T47D (cell line): ENCODE measurements around the gene CCDC47.
"Not testable (repeated sequence)": the region's sequence is repeated elsewhere in the genome, so short reads cannot be mapped to it uniquely, and the experiment has no call there.

Source experiments
- DNase-seq, 2 experiments: peaks; one replicate each; pipeline versions ENCODE4 v3.0.0 to v3.0.0-alpha.2; 2011 to 2012; ENCODE audit warnings: low read depth in 1 of 2, low spot score in 1 of 2
- JUND ChIP-seq: IDR thresholded peaks from 2 replicates; pipeline ENCODE4 v1.6.1; 2012; ENCODE audit warnings: low read depth
- in situ Hi-C: cut with HindIII; loops from 2 replicates; pipeline ENCODE4 v1.10.0; 2016; ENCODE audit warnings: low sequenced_read_pairs, low pct_unique_long_range_greater_than_20kb

The CCDC47 gene

DNA sequence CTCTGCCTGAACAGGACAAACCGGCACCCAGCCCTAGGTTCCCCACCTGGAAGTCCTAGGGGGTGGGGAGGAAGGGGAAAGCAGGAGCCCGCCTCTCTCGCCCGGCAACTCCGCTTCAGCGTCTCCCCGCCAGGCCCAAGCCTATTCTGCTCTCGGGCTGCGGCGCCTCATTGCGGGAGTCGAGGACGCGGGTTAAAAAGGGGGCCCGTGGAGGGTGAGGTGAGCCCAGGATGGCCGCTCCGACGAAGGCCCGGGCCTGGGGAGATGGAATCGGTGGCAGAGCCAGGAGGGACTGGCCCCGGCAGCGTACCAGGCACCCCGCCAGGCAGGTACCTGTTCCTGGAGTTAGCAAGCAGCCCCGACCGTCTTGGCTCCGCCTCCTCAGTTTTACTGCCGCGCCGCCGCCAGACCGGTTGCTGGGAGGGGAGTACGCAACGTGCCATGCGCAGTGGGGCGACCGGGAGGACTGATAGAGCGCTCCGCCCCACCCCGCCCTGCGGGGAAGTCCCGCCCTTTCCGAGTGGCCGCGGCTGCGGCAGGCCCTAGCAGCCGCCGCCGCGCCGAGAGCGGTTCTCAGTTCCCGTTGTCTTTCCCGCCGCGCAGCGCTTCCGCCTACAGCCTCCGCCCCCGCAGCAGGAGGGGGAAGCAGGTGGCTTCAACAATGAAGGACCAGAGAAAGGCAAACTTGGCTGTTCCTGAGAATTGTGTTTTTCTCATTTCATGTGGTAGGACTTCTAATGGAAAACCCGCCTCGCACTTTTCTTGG, 31.8 kb downstream of the CCDC47 start, which contains the start of gene STRADA:
STRADA (minus strand) TSS at position 392 of the 766 bp plus-strand sequence. CDS start 13,430 bp downstream, outside the sequence.
- TF ChIP-seq JUND, result no peak
- DNase-seq, result peak; percentile 91 to 100
- in situ Hi-C loops, result no loop called here

DNA sequence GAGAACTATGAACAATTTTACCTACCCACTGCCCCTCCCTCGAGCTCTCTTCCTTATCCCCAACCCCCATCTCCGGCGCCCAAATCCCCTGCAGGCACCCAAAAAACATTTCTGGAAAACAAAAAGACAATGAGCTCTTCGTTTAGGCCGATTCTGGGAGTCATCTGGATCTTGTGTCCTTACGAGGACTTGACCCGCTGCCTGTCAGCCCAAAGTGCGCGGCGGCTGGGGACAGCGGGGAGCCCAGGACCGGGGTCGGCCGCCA, 32.3 kb downstream of the CCDC47 start:
- TF ChIP-seq JUND, result no peak
- peak in 1 of 2 experiments; percentile 23 for DNase-seq
- in situ Hi-C loops, result no loop called here

DNA sequence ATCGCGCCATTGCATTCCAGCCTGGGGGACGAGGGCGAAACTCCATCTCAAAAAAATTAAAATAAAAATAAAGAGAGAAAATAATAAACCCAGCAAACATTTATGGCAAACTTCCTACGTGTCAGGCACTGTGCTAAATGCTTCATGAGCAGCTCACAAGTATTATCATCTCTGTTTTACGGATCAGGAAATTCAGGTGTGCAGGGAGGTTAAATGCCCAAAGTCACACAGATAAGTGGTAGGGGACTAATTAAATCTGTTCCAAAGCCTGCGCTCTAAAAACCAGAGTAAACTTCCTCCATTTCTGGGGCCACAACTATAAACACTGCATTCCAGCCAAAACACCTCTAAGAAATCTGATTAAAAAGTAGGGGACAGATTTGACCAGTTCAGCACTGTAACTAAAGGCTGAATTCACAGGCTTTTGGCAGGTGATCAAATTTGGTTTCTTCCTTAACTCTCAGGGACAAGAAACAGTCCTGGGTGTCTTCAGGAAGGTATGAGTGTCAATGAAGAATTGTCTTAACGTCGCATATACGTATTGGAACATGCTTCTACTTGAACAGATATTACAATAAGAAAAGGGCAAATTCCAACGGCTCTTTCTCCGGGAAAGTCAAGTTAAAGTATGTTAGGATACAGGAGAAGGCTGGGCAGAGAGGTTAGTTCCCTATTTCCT, 32.8 kb downstream of the CCDC47 start:
- DNase-seq, result peak; percentile 21 to 53

DNA sequence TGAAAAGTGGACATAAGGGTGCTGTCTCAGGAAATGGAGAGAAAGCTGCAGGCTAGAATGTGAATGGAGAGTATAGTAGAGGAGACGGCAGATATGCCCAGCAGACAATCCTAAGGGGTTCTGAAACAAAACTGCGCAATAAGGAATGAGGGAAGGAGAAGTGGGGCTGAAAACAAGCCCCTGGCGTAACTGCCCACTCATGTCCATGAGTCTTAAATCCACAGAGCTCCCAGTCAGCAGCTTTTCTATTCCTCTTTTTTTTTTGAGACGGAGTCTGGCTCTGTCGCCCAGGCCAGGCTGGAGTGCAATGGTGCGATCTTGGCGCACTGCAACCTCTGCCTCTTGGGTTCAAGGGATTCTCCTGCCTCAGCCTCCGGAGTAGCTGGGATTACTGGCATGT, 37.7 kb downstream of the CCDC47 start:
- TF ChIP-seq JUND, result no peak
- in situ Hi-C loops, result no loop called here
- no peak for DNase-seq

More for the DNA sequence above, 32.8 kb downstream of the CCDC47 start:
- no peak for TF ChIP-seq JUND
- in situ Hi-C loops, result no loop called here

DNA sequence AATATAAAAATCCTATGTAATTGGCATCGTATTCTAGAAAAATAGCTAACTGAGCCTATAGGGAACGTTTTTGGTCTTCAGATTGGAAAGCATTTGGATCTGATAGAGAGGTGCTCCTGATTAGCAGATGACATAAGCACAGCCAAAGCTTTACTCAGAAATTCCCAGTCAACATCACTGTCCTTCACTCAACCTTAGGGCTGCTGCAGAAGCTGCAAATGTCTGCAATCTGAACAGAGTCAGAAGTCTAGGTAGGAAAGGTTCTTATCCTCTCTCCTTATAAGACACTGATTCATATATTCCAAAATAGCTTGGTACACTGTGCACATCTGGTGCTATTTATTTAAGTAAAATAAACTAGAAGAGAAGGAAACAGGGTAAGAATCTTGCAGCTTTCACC, 51.0 kb downstream of the CCDC47 start:
- no peak for DNase-seq
- in situ Hi-C loops, result no loop called here
- no peak for TF ChIP-seq JUND

DNA sequence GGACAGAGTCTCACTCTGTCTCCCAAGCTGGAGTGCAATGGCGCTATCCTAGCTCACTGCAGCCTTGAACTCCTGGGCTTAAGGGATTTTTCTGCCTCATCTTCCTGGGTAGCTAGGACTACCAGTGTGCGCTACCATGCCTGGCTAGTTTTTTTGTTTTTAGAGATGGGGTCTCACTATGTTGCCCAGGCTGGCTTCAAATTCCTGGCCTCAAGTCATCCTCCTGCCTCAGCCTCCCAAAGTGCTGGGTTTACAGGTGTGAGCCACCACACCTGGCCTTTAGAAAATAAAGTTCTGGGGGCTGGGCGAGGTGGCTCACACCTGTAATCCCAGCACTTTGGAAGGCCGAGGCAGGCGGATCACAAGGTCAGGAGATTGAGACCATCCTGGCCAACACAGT, 53.2 kb downstream of the CCDC47 start:
- DNase-seq, in situ Hi-C loops: not testable (repeated sequence)

DNA sequence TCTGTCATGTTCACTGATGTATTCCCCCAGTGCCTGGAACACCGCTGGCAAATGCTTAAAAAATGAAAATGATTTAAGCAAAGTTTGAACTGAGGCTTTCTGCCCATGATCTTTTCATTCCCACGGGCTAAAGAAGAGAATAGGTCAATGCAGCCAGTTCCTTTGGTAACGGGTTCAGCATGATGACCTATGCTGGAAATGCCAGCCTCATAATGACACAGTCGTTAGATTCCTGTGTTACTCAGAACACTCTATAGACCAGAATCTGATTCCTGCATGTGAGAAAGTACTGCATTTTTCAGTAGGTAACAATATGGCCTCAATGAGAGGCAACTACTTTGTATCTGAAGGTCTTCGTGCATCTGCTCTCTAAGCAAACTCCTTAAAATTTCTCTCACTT, 54.4 kb downstream of the CCDC47 start:
- in situ Hi-C loops, result no loop called here
- DNase-seq, result no peak
- no peak for TF ChIP-seq JUND

DNA sequence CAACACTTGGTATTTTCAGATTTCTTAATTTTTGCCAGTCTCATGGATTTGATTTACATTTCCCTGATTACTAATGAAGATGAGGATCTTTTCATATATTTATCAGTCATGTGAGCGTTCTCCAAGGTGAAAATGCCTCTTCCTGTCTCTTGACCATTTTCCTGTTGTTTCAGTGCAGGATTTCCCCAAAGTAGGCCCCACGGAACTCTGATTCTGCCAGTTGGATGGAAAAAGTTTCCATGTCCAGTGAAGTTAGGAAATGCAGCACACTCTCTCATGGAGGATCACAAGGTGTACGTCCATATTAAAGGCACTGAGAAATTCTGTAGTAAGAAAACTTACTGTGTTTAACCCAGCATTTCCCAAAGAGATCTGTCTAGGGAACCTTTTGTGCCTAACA, 57.0 kb downstream of the CCDC47 start:
- no peak for TF ChIP-seq JUND
- DNase-seq, result no peak
- in situ Hi-C loops, result no loop called here

DNA sequence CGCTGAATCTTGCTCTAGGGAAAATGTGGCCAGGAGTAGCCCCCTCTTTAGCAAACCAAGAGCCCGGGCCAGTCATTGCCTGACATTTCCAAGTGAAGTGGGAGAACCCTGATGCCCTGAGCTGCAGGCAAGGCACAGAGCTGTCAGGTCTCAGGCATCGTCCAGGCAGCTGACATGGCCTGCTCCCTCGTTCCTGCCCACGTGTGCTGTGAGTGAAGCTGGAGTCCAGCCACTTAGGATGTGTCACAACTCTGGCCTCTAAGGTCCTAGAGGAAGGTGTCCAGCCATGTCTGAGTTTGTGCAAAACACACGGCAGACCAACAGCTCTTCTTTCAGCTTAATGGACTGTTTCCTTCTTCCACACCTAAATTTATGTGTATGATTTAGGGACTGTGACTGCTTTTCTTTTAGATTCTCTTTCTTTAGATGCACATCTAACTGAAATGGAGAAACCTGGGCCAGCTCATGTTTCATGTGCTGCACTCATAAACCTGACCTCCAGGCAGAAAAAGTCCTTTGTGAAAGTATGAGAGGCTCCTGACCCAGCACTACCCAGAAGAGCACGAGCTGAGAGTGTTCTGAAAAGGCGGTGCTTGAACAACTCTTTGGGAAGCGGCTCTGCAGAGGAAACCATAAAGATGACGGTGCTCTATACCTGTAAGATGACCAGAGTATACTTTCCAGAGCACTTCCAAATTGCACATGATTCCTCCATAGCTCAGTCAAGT, 58.7 kb downstream of the CCDC47 start:
- TF ChIP-seq JUND, result no peak
- in situ Hi-C loops, result no loop called here
- DNase-seq, result no peak

DNA sequence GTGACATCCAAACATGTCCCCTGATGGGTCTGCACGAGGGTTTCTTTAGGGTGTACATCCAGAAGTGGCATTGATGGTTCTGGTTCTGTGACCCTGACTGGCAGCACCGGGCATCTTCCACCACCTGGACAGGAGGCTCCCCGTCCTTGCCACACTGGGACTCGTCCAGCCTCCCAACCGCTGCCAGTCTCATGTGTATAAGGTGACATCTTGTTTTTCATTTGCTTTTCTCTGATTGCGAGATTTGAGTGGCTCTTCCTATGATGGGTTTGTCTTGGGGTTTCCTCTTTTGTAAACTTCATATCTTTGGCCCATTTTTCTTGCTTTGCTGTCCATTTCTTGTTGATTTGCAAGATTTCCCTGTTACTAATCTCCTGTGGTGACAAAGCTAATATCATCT, 64.3 kb downstream of the CCDC47 start:
- no peak for DNase-seq
- in situ Hi-C loops, result no loop called here
- TF ChIP-seq JUND, result no peak

DNA sequence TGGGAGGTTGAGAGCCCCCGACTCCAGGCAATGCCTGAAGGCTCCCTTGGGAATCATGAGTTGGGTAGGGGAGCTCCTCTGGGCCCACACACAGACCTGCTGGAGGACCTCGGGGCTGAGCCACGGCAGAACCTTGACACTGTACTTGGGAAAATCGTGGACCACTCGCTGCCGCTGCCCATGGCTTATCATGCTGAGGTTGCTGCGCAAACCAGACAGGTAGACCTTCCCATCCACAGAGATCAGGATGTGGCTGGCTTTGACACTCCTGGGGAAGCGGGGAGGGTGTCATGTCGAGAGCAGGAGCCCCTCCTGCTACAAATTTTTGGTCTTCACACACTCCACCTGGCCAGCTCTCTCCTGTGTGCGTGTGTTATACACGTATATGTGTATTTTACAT, 66.2 kb downstream of the CCDC47 start:
- TF ChIP-seq JUND, result no peak
- in situ Hi-C loops, result no loop called here
- DNase-seq, result no peak

DNA sequence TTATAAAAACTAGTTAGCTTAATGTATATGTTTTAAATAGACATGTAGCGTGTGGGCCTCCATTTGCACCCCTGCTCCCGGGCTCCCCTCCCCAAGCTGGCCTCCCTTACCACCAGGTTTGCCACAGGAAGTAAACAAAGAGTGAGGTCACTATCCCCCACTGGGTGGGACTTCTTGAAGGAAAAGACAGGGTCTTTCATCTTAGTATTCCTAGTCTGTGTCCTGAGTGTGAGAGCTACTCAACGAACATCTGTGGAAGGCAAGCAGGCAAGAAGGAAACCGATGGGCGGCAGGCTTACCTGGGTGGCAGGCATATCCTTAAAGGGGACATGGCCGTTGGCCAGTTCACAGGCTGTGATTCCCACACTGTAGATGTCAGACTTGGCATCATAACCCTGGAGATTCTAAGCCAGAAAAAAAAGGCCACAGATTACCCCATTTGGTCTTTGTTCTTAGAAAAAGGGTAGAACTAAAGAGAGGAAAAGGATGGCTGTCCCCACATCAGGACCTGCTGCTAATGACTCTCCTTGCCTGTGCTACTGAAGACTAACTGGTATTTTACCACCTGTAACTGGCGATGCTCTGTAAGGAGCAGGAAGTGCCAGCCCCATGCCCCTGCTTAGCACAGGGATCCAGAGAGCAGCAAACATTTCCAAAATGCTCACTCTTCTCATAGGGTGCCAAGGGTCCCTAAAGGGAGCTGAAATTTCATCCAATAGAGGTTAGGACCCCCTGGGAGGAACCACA, 66.9 kb downstream of the CCDC47 start:
- in situ Hi-C loops, result no loop called here
- TF ChIP-seq JUND, result no peak
- no peak for DNase-seq
